A673 (cell line): ENCODE measurements around the gene SORCS3.

Experiments
- CTCF ChIP-seq: fragments of 300-800, 200-600 bp; sonication (generic); conservative IDR thresholded peaks from 2 replicates; pipeline ENCODE4 v1.5.1; 2017; ENCODE audit warnings: low read depth, mild to moderate bottlenecking, antibody characterized with exemption, low read length, moderate library complexity, mixed read lengths
- EZH2 ChIP-seq: fragments of 200-600 bp; sonication (generic); IDR thresholded peaks from 2 replicates; pipeline ENCODE4 v1.6.1; 2017; ENCODE audit warnings: borderline replicate concordance, low read depth, mild to moderate bottlenecking, mixed read lengths, antibody characterized with exemption, low read length; ENCODE audit not compliant: poor library complexity, severe bottlenecking

DNA sequence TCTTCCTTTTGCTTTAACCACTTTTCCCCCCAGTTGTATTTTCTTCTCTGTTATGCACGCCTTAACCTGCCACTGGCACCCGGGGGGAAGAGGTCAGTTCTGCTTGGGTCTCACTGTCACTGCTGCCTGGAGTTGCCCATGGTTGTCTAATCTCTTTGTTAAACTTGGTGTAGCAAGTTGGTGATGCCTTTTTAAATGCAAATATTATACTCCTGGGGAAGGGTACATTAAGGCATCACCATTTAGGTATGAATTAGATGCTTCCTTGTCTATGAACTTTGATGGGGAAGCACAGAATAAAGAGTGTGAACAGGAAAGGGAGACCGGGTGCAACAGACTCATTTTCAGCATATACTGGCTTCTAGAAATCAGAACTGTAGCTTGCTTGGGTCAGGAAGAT, 9.1 kb upstream of the SORCS3 start:
- TF ChIP-seq CTCF (no peak), EZH2 (no peak)
